GM23338 (cell line): Measurements from ENCODE around the gene RFWD3.

Source experiments
- POLR2AphosphoS5 ChIP-seq: IDR thresholded peaks from 2 replicates; pipeline ENCODE4 v1.6.1; 2016; ENCODE audit warnings: antibody characterized with exemption, low read depth
- TF ChIP-seq, protein P1 (sequence below), 2 experiments: fragments of 200-600 bp in 1 of 2; sonication (generic) in 1 of 2; conservative IDR thresholded peaks; 2 replicates each; pipeline versions ENCODE4 v1.5.1 to v1.6.1; 2016 to 2017; ENCODE audit warnings: antibody characterized with exemption in 2 of 2, low read depth in 2 of 2, mild to moderate bottlenecking in 2 of 2, moderate library complexity in 1 of 2

DNA sequence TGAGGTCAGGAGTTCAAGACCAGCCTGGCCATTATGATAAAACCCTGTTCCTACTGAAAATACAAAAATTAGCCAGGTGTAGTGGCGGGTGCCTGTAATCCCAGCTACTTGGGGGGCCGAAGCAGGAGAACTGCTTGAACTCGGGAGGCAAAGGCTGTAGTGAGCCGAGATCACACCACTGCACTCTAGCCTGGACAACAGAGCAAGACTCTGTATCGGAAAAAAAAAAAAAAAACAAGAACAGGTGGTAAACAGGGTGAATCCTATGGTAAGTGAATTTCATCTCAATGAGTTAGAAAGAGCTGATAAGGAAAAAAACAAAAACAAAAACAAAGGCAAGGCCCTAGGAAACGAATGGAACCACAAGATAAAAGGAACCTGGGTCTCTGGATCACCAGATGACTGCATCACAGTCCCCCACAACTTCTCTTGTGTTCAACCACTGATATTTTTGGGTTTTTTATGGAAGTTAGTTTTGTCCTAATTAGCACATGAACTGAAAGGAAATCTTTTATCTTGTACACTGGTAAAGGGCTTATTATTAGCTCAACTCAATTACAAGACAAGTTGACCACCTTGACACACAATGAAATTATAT lies 80.7 kb downstream of the RFWD3 start:
- TF ChIP-seq POLR2AphosphoS5: no peak
- TF ChIP-seq, protein P1, sequence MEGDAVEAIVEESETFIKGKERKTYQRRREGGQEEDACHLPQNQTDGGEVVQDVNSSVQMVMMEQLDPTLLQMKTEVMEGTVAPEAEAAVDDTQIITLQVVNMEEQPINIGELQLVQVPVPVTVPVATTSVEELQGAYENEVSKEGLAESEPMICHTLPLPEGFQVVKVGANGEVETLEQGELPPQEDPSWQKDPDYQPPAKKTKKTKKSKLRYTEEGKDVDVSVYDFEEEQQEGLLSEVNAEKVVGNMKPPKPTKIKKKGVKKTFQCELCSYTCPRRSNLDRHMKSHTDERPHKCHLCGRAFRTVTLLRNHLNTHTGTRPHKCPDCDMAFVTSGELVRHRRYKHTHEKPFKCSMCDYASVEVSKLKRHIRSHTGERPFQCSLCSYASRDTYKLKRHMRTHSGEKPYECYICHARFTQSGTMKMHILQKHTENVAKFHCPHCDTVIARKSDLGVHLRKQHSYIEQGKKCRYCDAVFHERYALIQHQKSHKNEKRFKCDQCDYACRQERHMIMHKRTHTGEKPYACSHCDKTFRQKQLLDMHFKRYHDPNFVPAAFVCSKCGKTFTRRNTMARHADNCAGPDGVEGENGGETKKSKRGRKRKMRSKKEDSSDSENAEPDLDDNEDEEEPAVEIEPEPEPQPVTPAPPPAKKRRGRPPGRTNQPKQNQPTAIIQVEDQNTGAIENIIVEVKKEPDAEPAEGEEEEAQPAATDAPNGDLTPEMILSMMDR (conservative IDR thresholded peaks at IDR 0.05; ENCODE audit: low read depth in 2 of 2): no peak
